HEK293 (cell line): ENCODE results near the gene UBE2G2.

Experiments
- CTCF ChIA-PET: fragments of 350-600 bp; formaldehyde crosslinking; extraction: SDS; loops from one replicate; lab custom pipeline; 2021; ENCODE audit warnings: antibody characterized with exemption; lab: Yijun Ruan, JAX
- POLR2A ChIA-PET: fragments of 300-600 bp; formaldehyde crosslinking; extraction: SDS; loops from one replicate; lab custom pipeline; 2020; ENCODE audit warnings: antibody characterized with exemption, inconsistent platforms; lab: Yijun Ruan, JAX
- H3K27ac ChIP-seq: fragments of 200-500 bp; sonication (Bioruptor generic); 2 replicates; pipeline ENCODE4 v1.5.1; 2014; ENCODE audit warnings: low read depth, low read length, control low read depth, inconsistent platforms; ENCODE audit errors: extremely low read depth
- H3K36me3 ChIP-seq, 2 experiments: fragments of 200-500 bp in 1 of 2; sonication (Bioruptor generic) in 1 of 2; 1 replicate in 1 of 2; 2 replicates in 1 of 2; pipeline ENCODE4 v1.5.1; 2014 to 2017; ENCODE audit warnings: inconsistent platforms in 2 of 2, low read length in 2 of 2; ENCODE audit not compliant: control insufficient read depth in 2 of 2, insufficient read depth in 1 of 2
- H3K4me1 ChIP-seq: fragments of 200-500 bp; sonication (Bioruptor generic); 2 replicates; pipeline ENCODE4 v1.5.1; 2014; ENCODE audit warnings: mild to moderate bottlenecking, low read length, inconsistent platforms; ENCODE audit not compliant: control insufficient read depth, insufficient read depth
- H3K4me3 ChIP-seq: 2 replicates; pipeline ENCODE4 v1.5.1; 2011; ENCODE audit warnings: low read depth, mild to moderate bottlenecking, control low read depth, low read length, moderate library complexity
- H3K9me3 ChIP-seq: fragments of 200-500 bp; sonication (Bioruptor generic); 2 replicates; pipeline ENCODE4 v1.5.1; 2014; ENCODE audit warnings: low read depth, low read length, inconsistent platforms; ENCODE audit not compliant: control insufficient read depth, insufficient read depth
- BCL11B ChIP-seq: fragments of 450-650 bp; formaldehyde crosslinking; IDR thresholded peaks from 2 replicates; pipeline ENCODE4 v1.5.1; 2016; ENCODE audit warnings: low read depth, missing biosample characterization, missing genetic modification characterization
- IKZF3 ChIP-seq: fragments of 450-650 bp; IDR thresholded peaks from 2 replicates; pipeline ENCODE4 v1.5.0; 2018; ENCODE audit warnings: missing biosample characterization, mild to moderate bottlenecking, missing genetic modification characterization, moderate library complexity
- PRDM1 ChIP-seq: fragments of 450-650 bp; formaldehyde crosslinking; IDR thresholded peaks from 2 replicates; pipeline ENCODE4; 2016; ENCODE audit warnings: missing biosample characterization, missing genetic modification characterization
- ZNF211 ChIP-seq: fragments of 450-650 bp; formaldehyde crosslinking; IDR thresholded peaks from 2 replicates; pipeline ENCODE4 v1.5.1; 2016; ENCODE audit warnings: low read depth, missing biosample characterization, missing genetic modification characterization
- ZNF23 ChIP-seq: fragments of 450-650 bp; formaldehyde crosslinking; IDR thresholded peaks from 2 replicates; pipeline ENCODE4 v1.5.1; 2016; ENCODE audit warnings: missing biosample characterization, missing genetic modification characterization, borderline replicate concordance
- ZNF324 ChIP-seq: fragments of 450-650 bp; formaldehyde crosslinking; IDR thresholded peaks from 2 replicates; pipeline ENCODE4 v1.5.1; 2016; ENCODE audit warnings: missing biosample characterization, missing genetic modification characterization
- ZNF549 ChIP-seq: fragments of 450-650 bp; IDR thresholded peaks from 2 replicates; pipeline ENCODE4 v1.5.1; 2018; ENCODE audit warnings: missing biosample characterization, missing genetic modification characterization, mild to moderate bottlenecking, inconsistent platforms, moderate library complexity
- ZNF600 ChIP-seq: fragments of 450-650 bp; formaldehyde crosslinking; IDR thresholded peaks from 2 replicates; pipeline ENCODE4 v1.5.1; 2016; ENCODE audit warnings: missing biosample characterization, missing genetic modification characterization
- TF ChIP-seq, protein P1 (sequence below): fragments of 450-650 bp; formaldehyde crosslinking; IDR thresholded peaks from 2 replicates; pipeline ENCODE4 v1.5.1; 2016; ENCODE audit warnings: missing biosample characterization, missing genetic modification characterization
- TF ChIP-seq, protein P2 (sequence below): fragments of 450-650 bp; formaldehyde crosslinking; IDR thresholded peaks from 2 replicates; pipeline ENCODE4 v1.5.1; 2016; ENCODE audit warnings: missing biosample characterization, missing genetic modification characterization, borderline replicate concordance
- TF ChIP-seq, protein P3 (sequence below): fragments of 450-650 bp; formaldehyde crosslinking; conservative IDR thresholded peaks from 2 replicates; pipeline ENCODE4 v1.5.1; 2016; ENCODE audit warnings: low read depth, missing biosample characterization, missing genetic modification characterization
- TF ChIP-seq, protein P4 (sequence below): fragments of 450-650 bp; formaldehyde crosslinking; IDR thresholded peaks from 2 replicates; pipeline ENCODE4 v1.5.1; 2016; ENCODE audit warnings: missing biosample characterization, missing genetic modification characterization, borderline replicate concordance
- TF ChIP-seq, protein P5 (sequence below): fragments of 450-650 bp; formaldehyde crosslinking; IDR thresholded peaks from 2 replicates; pipeline ENCODE4 v1.5.1; 2016; ENCODE audit warnings: missing biosample characterization, missing genetic modification characterization

The UBE2G2 gene

DNA sequence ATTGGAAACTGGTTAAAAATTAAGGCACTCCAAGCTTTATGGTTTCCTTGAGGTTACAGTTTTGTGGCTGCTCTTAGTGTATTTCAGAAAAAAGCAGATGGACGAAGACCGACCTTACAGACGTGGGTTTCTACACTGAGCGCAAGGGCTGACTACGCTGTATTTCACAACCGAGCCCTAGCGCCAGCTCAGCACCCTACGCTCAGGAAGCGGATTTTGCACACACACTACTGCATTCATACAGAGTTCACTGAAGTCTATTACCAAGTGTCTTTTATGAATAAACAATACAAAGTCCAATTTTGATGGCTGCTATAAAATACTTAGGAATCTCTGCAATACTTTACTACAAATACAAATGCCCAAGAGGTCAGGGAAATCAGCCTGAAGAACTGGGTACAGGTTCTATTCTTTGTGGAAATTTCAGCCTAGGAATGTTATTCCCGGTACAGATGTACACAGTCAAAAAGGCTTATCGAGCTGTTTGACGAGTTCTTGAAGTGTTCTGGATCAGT is 48.1 kb upstream of the UBE2G2 start:
- no peaks in the 10 kb centered on the region for H3K4me1 ChIP-seq
- H3K36me3 ChIP-seq, result peaks cover 0 to 58% of the 10 kb centered on the region in 2 experiments; a peak in 2 of 3 replicates
- H3K27ac ChIP-seq, result no peak overlapping the region
- no peak overlapping the region for H3K4me3 ChIP-seq
- POLR2A ChIA-PET, result no interaction called here
- no peak for TF ChIP-seq ZNF600 (tag by site-specific recombination)
- no peak for TF ChIP-seq ZNF211 (tag by site-specific recombination)
- no peak for TF ChIP-seq ZNF324
- TF ChIP-seq, protein P1, sequence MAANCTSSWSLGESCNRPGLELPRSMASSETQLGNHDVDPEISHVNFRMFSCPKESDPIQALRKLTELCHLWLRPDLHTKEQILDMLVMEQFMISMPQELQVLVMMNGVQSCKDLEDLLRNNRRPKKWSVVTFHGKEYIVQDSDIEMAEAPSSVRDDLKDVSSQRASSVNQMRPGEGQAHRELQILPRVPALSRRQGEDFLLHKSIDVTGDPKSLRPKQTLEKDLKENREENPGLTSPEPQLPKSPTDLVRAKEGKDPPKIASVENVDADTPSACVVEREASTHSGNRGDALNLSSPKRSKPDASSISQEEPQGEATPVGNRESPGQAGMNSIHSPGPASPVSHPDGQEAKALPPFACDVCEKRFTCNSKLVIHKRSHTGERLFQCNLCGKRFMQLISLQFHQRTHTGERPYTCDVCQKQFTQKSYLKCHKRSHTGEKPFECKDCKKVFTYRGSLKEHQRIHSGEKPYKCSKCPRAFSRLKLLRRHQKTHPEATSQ (tag by site-specific recombination), result no peak
- TF ChIP-seq, protein P2, sequence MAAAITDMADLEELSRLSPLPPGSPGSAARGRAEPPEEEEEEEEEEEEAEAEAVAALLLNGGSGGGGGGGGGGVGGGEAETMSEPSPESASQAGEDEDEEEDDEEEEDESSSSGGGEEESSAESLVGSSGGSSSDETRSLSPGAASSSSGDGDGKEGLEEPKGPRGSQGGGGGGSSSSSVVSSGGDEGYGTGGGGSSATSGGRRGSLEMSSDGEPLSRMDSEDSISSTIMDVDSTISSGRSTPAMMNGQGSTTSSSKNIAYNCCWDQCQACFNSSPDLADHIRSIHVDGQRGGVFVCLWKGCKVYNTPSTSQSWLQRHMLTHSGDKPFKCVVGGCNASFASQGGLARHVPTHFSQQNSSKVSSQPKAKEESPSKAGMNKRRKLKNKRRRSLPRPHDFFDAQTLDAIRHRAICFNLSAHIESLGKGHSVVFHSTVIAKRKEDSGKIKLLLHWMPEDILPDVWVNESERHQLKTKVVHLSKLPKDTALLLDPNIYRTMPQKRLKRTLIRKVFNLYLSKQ (tag by site-specific recombination), result no peak
- TF ChIP-seq ZNF549, result no peak
- no peak for TF ChIP-seq IKZF3 (tag by site-specific recombination)
- TF ChIP-seq, protein P3, sequence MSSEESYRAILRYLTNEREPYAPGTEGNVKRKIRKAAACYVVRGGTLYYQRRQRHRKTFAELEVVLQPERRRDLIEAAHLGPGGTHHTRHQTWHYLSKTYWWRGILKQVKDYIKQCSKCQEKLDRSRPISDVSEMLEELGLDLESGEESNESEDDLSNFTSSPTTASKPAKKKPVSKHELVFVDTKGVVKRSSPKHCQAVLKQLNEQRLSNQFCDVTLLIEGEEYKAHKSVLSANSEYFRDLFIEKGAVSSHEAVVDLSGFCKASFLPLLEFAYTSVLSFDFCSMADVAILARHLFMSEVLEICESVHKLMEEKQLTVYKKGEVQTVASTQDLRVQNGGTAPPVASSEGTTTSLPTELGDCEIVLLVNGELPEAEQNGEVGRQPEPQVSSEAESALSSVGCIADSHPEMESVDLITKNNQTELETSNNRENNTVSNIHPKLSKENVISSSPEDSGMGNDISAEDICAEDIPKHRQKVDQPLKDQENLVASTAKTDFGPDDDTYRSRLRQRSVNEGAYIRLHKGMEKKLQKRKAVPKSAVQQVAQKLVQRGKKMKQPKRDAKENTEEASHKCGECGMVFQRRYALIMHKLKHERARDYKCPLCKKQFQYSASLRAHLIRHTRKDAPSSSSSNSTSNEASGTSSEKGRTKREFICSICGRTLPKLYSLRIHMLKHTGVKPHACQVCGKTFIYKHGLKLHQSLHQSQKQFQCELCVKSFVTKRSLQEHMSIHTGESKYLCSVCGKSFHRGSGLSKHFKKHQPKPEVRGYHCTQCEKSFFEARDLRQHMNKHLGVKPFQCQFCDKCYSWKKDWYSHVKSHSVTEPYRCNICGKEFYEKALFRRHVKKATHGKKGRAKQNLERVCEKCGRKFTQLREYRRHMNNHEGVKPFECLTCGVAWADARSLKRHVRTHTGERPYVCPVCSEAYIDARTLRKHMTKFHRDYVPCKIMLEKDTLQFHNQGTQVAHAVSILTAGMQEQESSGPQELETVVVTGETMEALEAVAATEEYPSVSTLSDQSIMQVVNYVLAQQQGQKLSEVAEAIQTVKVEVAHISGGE (tag by site-specific recombination), result no peak
- TF ChIP-seq, protein P4, sequence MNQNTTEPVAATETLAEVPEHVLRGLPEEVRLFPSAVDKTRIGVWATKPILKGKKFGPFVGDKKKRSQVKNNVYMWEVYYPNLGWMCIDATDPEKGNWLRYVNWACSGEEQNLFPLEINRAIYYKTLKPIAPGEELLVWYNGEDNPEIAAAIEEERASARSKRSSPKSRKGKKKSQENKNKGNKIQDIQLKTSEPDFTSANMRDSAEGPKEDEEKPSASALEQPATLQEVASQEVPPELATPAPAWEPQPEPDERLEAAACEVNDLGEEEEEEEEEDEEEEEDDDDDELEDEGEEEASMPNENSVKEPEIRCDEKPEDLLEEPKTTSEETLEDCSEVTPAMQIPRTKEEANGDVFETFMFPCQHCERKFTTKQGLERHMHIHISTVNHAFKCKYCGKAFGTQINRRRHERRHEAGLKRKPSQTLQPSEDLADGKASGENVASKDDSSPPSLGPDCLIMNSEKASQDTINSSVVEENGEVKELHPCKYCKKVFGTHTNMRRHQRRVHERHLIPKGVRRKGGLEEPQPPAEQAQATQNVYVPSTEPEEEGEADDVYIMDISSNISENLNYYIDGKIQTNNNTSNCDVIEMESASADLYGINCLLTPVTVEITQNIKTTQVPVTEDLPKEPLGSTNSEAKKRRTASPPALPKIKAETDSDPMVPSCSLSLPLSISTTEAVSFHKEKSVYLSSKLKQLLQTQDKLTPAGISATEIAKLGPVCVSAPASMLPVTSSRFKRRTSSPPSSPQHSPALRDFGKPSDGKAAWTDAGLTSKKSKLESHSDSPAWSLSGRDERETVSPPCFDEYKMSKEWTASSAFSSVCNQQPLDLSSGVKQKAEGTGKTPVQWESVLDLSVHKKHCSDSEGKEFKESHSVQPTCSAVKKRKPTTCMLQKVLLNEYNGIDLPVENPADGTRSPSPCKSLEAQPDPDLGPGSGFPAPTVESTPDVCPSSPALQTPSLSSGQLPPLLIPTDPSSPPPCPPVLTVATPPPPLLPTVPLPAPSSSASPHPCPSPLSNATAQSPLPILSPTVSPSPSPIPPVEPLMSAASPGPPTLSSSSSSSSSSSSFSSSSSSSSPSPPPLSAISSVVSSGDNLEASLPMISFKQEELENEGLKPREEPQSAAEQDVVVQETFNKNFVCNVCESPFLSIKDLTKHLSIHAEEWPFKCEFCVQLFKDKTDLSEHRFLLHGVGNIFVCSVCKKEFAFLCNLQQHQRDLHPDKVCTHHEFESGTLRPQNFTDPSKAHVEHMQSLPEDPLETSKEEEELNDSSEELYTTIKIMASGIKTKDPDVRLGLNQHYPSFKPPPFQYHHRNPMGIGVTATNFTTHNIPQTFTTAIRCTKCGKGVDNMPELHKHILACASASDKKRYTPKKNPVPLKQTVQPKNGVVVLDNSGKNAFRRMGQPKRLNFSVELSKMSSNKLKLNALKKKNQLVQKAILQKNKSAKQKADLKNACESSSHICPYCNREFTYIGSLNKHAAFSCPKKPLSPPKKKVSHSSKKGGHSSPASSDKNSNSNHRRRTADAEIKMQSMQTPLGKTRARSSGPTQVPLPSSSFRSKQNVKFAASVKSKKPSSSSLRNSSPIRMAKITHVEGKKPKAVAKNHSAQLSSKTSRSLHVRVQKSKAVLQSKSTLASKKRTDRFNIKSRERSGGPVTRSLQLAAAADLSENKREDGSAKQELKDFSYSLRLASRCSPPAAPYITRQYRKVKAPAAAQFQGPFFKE (tag by site-specific recombination), result no peak
- no peak for TF ChIP-seq PRDM1 (tag by site-specific recombination)
- no peak for TF ChIP-seq ZNF23 (tag by site-specific recombination)
- TF ChIP-seq BCL11B, result no peak
- TF ChIP-seq, protein P5, sequence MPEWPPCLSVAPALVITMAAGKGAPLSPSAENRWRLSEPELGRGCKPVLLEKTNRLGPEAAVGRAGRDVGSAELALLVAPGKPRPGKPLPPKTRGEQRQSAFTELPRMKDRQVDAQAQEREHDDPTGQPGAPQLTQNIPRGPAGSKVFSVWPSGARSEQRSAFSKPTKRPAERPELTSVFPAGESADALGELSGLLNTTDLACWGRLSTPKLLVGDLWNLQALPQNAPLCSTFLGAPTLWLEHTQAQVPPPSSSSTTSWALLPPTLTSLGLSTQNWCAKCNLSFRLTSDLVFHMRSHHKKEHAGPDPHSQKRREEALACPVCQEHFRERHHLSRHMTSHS, result no peak
- CTCF ChIA-PET, result interaction anchor here (0.7 kb wide), 1 partner anchor 20 kb away, joined by 3 read pairs; no protein-coding TSS in a partner anchor
- no peaks in the 10 kb centered on the region for H3K9me3 ChIP-seq
